GM13977 (cell line): ENCODE measurements around the gene ESRRG.
A peak's percentile ranks its signal among the peaks of the same experiment; 100 is the strongest.
"Not testable (repeated sequence)": the region's sequence is repeated elsewhere in the genome, so short reads cannot be mapped to it uniquely, and the experiment has no call there.

Experiments
- DNase-seq: peaks from one replicate; pipeline ENCODE4 v3.0.0; 2012; ENCODE audit warnings: low spot score
- CTCF ChIP-seq: IDR thresholded peaks from 2 replicates; pipeline ENCODE4 v1.5.1; 2012; ENCODE audit warnings: mild to moderate bottlenecking, control low read depth; ENCODE audit not compliant: insufficient read depth; ENCODE audit errors: extremely low read depth, missing control alignments
- in situ Hi-C: fragments of 300-500 bp; cut with MboI; formaldehyde crosslinking; loops from one replicate; pipeline ENCODE4 v1.12.0; 2022; ENCODE audit warnings: low sequenced_read_pairs, low pct_unique_long_range_greater_than_20kb, mixed read lengths, inconsistent platforms; ENCODE audit not compliant: unreplicated experiment

Gene ESRRG

GRCh38 chr1:216710598-216711333 lies 12.5 kb downstream of the ESRRG start:
- TF ChIP-seq CTCF = no peak
- in situ Hi-C loops = no loop called here
- DNase-seq = no peak

- no peak for DNase-seq
- no peak for TF ChIP-seq CTCF
- in situ Hi-C loops = no loop called here
Measured at GRCh38 chr1:216710055-216710454, 13.2 kb downstream of the ESRRG start.

GRCh38 chr1:216705676-216706075 lies 17.6 kb downstream of the ESRRG start:
- no peak for TF ChIP-seq CTCF
- no peak for DNase-seq
- in situ Hi-C loops = no loop called here

GRCh38 chr1:216704065-216704464 lies 19.2 kb downstream of the ESRRG start:
- in situ Hi-C loops, DNase-seq: not testable (repeated sequence)

GRCh38 chr1:216702170-216702569 lies 21.1 kb downstream of the ESRRG start:
- in situ Hi-C loops = no loop called here
- TF ChIP-seq CTCF = no peak
- DNase-seq = peak; percentile 33

- TF ChIP-seq CTCF = no peak
- no peak for DNase-seq
- in situ Hi-C loops = no loop called here
Measured at GRCh38 chr1:216700779-216701178, 22.4 kb downstream of the ESRRG start.

GRCh38 chr1:216691710-216692109 lies 31.5 kb downstream of the ESRRG start:
- in situ Hi-C loops = no loop called here
- no peak for TF ChIP-seq CTCF
- no peak for DNase-seq
